Activated B cell treated with CpG ODN at 0.5 μM for 24 hours (primary cell): ENCODE results near the gene CDKAL1. TPM values are rescaled to one million over a fixed set of nuclear protein-coding genes. Genes with fewer than 3 reads are reported as not detected.

Source experiments
- ATAC-seq: fragments of 200-7000 bp; cut with Tn5 transposase; one replicate; pipeline ENCODE4 v1.10.0; 2021; ENCODE audit warnings: low read depth, mild to moderate bottlenecking, moderate library complexity
- CTCF ChIA-PET: fragments of 350-600 bp; sonication (Branson Sonifier 250); formaldehyde crosslinking; loops from one replicate; lab custom pipeline; 2021; ENCODE audit warnings: antibody characterized with exemption; lab: Charles Lee
- POLR2A ChIA-PET: fragments of 350-600 bp; sonication (Branson Sonifier 250); formaldehyde crosslinking; loops from one replicate; lab custom pipeline; 2021; ENCODE audit warnings: antibody characterized with exemption; lab: Charles Lee
- DNase-seq: peaks from one replicate; pipeline ENCODE4 v3.0.0; 2022
- H3K27ac Mint-ChIP-seq: one replicate; pipeline ENCODE4 v1.8.0; 2020; ENCODE audit warnings: mixed read lengths
- H3K27me3 Mint-ChIP-seq: one replicate; pipeline ENCODE4 v1.8.0; 2021; ENCODE audit warnings: mixed read lengths
- H3K36me3 Mint-ChIP-seq: one replicate; pipeline ENCODE4 v1.8.0; 2021; ENCODE audit warnings: low read depth, mixed read lengths
- H3K4me1 Mint-ChIP-seq: one replicate; pipeline ENCODE4 v1.8.0; 2021; ENCODE audit warnings: mixed read lengths
- H3K4me3 Mint-ChIP-seq: one replicate; pipeline ENCODE4 v1.8.0; 2020; ENCODE audit warnings: mild to moderate bottlenecking, mixed read lengths
- H3K9me3 Mint-ChIP-seq: one replicate; pipeline ENCODE4 v1.8.0; 2020; ENCODE audit warnings: mixed read lengths
- CTCF ChIP-seq: fragments of 200-600 bp; IDR thresholded peaks from one replicate; pipeline ENCODE4 v1.8.0; 2022; ENCODE audit warnings: antibody characterized with exemption, mild to moderate bottlenecking
- intact Hi-C: fragments of 100-400 bp; cut with micrococcal nuclease; formaldehyde crosslinking; loops from one replicate; pipeline ENCODE4 v1.15.1; 2024
- total RNA-seq: library from RNA; stranded (reverse); gene quantifications from 2 replicates; pipeline ENCODE4 v1.2.3, GENCODE V29; 2022

CDKAL1 gene
- total RNA-seq, 1 donor from 2014 or later, result 31.9 TPM

DNA sequence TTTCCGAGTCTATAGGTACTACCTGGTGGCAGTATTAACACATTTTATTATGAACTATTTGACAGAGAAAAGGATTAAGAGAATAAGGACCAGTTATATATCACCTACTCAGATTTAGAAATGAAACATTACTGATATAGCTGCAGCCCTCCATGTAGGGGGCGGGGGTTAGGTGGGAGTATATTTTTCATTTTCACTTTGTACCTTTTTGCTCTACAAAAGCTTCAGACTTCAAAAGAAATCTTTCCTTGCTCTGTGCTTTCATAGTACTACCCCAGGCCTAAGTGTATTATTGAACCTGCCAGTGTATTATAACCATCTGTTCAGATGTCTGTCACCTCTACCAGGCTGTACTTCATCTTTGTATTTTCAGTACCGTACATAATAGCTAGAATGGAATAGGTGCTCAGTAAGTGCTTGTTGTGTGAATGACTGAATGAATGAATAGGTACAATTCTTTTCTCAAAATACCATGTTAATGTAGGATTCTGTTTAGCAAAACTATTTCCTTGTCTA, 43.0 kb downstream of the CDKAL1 start:
- Mint-ChIP-seq H3K27ac (no peak overlapping the region), H3K27me3 (no peaks in the 10 kb centered on the region), H3K4me3 (no peak overlapping the region), H3K36me3 (peaks cover 39% of the 10 kb centered on the region), H3K9me3 (no peaks in the 10 kb centered on the region), H3K4me1 (no peaks in the 10 kb centered on the region)
- ChIA-PET CTCF (no interaction called here), POLR2A (interaction anchor here (0.8 kb wide), 1 partner anchor 209 kb away, joined by 5 read pairs; no protein-coding TSS in a partner anchor)
- no peak for ATAC-seq
- TF ChIP-seq CTCF, result no peak
- intact Hi-C loops, result no loop called here
- no peak for DNase-seq

- POLR2A ChIA-PET, result interaction anchor here (0.6 kb wide), 1 partner anchor 13 kb away, joined by 3 read pairs; no protein-coding TSS in a partner anchor
- no peaks in the 10 kb centered on the region for H3K9me3 Mint-ChIP-seq
- no peak overlapping the region for H3K4me3 Mint-ChIP-seq
- CTCF ChIA-PET, result interaction anchor here (0.5 kb wide), 1 partner anchor 84 kb away, joined by 3 read pairs; no protein-coding TSS in a partner anchor
- ATAC-seq, result no peak
- no peaks in the 10 kb centered on the region for H3K27me3 Mint-ChIP-seq
- no peak for DNase-seq
- peaks cover 46% of the 10 kb centered on the region for H3K36me3 Mint-ChIP-seq
- TF ChIP-seq CTCF, result no peak
- intact Hi-C loops, result no loop called here
- H3K27ac Mint-ChIP-seq, result no peak overlapping the region
- H3K4me1 Mint-ChIP-seq, result no peaks in the 10 kb centered on the region
Observed at GRCh38 chr6:20581070-20581469, 46.8 kb downstream of the CDKAL1 start.

DNA sequence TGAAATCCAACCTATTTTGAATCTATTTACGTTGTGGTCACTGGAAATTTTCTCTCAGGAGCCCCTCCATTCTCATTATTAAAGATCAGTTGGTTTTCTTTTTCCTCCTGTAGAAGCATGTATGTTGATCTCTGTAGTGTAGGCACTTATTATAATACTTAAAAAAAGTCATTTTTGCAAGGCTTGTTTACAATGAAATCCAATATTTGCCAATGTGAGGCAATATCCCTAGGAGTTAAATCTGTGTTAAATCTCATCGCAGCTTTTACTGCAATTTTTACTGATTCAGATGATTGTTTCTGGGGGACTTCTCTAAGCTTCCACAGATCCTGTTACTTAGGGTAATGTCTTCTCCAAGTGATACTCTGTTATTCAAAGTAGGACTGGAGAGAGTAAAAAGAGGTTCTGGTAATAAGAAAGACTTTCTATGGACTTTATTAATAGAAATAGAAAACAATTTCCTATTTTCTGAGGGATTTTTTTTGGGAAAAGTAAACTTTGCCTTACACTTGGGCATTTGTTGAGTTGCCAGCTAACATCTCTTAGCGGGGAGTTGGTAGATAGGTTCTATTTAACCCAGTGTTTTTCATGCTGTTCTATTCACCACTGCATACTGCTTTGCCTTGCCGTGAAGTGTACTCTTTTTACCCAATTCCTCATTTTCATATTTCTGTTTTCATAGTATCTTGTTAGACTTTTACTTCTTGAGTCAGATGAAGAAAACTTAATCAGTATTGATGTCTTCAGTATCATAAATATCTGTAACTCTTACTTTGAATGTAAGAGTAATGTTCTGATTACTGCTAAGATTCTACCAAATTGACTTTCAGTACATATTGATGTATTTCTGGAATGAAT, 48.6 kb downstream of the CDKAL1 start:
- TF ChIP-seq CTCF, result no peak
- intact Hi-C loops, result no loop called here
- no peaks in the 10 kb centered on the region for H3K27me3 Mint-ChIP-seq
- peaks cover 38% of the 10 kb centered on the region for H3K36me3 Mint-ChIP-seq
- H3K27ac Mint-ChIP-seq, result no peak overlapping the region
- POLR2A ChIA-PET, result no interaction called here
- ATAC-seq (no peak), DNase-seq (no peak)
- no peaks in the 10 kb centered on the region for H3K4me1 Mint-ChIP-seq
- H3K9me3 Mint-ChIP-seq, result no peaks in the 10 kb centered on the region
- no peak overlapping the region for H3K4me3 Mint-ChIP-seq
- CTCF ChIA-PET, result no interaction called here

DNA sequence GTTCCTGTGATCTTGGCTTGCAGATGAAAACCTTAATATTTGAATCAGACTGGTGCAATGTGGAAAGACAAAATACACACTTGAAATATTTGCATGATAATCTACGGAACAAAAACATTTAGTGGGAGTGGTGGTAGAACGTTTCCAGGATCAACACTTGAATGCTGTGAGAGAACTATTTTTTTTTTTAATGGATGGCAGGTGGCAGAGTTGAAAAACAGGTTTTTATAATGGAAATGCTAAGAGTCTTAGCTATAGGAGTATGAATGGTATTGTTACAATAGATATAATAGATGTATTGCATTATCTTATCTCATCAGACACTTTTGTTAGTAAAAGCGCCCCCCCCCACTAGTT, 49.2 kb downstream of the CDKAL1 start:
- DNase-seq, result no peak
- POLR2A ChIA-PET, result no interaction called here
- intact Hi-C loops, result no loop called here
- Mint-ChIP-seq H3K27ac (no peak overlapping the region), H3K27me3 (no peaks in the 10 kb centered on the region), H3K4me1 (no peaks in the 10 kb centered on the region), H3K9me3 (no peaks in the 10 kb centered on the region), H3K4me3 (no peak overlapping the region), H3K36me3 (peaks cover 35% of the 10 kb centered on the region)
- ATAC-seq, result no peak
- CTCF ChIA-PET, result no interaction called here
- TF ChIP-seq CTCF, result no peak

DNA sequence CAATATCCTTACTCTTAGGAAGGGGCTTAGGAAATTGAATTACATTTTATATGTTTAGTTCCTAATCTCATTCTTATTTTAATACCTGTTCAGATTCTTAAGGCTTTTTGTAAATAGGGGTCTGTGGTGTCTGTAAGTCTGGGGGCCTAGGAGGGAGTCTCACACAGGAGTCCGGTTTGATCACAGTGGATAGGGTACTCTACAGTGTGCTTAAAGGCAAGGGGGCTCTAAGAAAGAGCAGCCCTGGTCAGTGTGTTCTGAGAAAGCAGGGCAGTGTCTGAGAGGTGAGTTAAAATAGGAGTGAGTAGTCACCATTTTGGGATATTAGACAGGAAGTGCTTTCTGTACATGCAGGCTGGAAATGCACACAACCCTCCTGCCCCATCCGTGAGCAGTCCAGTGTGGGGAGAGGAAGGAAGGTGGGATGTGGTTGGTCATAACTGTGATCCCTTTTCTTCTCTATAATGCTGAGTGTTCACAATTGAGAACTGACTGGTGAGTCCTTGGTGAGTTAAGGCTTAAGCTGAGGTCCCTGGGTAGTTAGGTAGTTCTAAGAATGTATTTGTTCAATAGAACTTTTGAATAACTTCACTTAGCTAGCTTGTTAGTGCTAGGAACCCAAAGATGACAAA, 50.0 kb downstream of the CDKAL1 start:
- no peak overlapping the region for H3K27ac Mint-ChIP-seq
- no peaks in the 10 kb centered on the region for H3K9me3 Mint-ChIP-seq
- DNase-seq, result no peak
- H3K4me3 Mint-ChIP-seq, result no peak overlapping the region
- H3K4me1 Mint-ChIP-seq, result peaks cover 1% of the 10 kb centered on the region
- H3K36me3 Mint-ChIP-seq, result peaks cover 30% of the 10 kb centered on the region
- ATAC-seq, result no peak
- no peaks in the 10 kb centered on the region for H3K27me3 Mint-ChIP-seq
- intact Hi-C loops, result no loop called here
- CTCF ChIA-PET, result no interaction called here
- POLR2A ChIA-PET, result no interaction called here
- no peak for TF ChIP-seq CTCF
